Measurements from ENCODE around the gene WDR59.
"Not testable (repeated sequence)": the region's sequence is repeated elsewhere in the genome, so short reads cannot be mapped to it uniquely, and the experiment has no call there.

The WDR59 gene, protein sequence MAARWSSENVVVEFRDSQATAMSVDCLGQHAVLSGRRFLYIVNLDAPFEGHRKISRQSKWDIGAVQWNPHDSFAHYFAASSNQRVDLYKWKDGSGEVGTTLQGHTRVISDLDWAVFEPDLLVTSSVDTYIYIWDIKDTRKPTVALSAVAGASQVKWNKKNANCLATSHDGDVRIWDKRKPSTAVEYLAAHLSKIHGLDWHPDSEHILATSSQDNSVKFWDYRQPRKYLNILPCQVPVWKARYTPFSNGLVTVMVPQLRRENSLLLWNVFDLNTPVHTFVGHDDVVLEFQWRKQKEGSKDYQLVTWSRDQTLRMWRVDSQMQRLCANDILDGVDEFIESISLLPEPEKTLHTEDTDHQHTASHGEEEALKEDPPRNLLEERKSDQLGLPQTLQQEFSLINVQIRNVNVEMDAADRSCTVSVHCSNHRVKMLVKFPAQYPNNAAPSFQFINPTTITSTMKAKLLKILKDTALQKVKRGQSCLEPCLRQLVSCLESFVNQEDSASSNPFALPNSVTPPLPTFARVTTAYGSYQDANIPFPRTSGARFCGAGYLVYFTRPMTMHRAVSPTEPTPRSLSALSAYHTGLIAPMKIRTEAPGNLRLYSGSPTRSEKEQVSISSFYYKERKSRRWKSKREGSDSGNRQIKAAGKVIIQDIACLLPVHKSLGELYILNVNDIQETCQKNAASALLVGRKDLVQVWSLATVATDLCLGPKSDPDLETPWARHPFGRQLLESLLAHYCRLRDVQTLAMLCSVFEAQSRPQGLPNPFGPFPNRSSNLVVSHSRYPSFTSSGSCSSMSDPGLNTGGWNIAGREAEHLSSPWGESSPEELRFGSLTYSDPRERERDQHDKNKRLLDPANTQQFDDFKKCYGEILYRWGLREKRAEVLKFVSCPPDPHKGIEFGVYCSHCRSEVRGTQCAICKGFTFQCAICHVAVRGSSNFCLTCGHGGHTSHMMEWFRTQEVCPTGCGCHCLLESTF

DNA sequence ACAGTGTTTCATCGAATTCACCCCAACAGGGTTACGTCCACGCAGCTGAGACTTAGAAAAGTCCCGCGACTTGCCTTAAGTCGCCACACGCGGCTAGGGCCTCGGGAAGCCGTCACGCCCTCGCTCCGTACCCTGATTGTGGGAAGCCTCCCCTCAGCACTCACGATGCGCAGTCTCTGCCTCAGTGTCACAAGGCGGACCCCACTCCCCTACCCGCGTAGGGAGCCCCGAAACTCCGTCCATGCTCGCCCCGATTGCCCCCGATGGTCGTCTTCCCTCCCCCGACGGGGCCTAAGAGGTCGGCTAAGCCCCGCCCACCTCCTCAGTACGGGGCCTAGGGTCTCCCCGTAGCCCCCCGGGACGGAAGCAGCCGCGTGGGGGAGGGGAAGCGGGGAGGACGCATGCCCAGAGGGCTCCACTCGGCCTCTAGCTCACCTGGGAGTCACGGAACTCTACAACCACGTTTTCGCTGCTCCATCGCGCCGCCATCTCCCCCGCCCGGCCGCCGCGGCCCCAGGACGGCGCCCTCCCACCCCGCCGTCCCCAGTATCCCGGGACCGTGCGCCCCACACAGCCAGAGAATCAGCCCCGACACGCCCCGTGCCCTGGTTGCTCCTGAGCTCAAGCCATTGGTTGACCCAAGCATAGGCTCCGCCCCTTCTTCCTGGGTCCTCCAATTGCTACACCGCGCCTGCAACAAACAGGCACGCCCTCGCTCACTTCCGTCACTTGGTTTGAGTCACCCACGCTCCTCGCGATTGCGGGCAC lies at the start of gene WDR59:
WDR59 (minus strand) TSS at position 595 of the 768 bp plus-strand sequence; CDS start at position 489, 106 bp downstream.
- peak; percentile 99 for DNase-seq

GRCh38 chr16:75032655-75033054 lies 47.7 kb upstream of the WDR59 start:
- DNase-seq = no peak

DNA sequence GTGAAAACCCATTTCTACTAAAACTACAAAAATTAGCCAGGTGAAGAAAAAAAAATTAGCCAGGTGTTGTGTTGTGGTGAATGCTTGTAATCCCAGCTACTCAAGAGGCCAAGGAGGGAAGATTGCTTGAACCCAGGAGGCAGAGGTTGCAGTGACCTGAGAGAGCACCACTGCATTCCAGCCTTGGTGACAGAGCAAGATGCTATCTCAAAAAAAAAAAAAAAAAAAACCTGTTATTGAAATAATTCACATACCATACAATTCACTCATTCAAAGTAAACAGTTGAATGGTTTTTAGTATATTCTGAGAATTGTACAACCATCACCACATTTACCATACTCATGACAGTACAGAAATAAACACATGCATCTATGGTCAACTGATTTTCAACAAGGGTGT lies 44.9 kb upstream of the WDR59 start:
- DNase-seq = no peak

- DNase-seq = no peak
Measured at GRCh38 chr16:75028544-75029135, 43.7 kb upstream of the WDR59 start.

DNA sequence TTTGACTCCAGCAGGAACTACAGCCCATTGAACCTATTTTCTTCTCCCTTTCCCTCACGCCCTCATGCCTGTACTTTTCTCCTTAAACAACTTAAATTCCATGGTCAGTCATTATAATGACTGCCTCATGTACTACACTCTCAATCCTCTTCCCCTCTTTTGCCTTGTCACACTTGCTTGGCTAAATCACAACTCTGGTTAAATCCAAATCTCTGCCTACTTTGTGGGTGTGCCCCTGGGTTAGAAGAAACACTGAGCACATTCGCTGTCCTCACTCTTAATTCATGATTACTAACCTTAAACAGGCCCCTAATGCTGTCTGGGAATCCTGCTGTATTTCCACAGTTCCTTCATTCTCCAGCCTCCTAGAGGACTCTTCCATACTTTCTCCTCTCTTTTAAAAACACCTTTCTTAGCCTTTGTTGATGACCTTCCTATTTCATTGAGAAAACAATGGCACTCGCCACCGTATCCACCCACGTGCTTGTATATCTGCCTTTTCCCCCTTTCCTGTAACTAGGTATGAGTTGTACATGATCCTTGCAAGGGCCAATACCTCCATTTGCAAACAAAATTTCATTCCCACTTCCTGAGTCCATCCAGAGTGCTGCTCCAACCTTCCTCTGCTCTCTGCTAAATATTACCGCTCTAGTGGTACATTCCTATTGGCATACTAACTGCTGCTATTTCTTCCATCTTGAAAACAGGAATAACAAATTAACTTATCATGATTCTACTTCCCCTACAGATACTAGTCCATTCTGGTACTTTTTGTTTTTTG lies 42.8 kb upstream of the WDR59 start:
- no peak for DNase-seq

DNA sequence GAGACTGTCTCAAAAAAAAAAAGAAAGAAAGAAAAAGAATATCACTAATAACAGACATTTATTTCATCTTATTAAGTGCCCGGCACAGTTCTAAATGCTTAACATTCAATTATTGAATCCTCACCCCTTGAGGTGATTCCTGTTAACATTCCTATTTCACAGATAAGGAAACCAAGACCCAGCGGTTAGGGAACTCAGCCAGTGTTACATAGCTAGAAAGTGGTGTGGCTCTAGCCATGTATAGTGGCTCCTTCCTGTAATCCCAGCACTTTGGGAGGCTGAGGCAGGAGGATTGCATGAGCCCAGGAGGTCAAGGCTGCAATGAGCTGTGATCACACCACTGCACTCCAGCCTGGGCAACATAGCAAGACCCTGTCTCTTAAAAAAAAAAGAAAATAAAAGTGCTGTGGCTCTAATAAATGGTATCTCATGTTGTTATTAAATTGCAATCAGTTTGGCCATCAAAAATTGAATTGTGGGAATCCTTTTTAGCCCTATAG lies 42.0 kb upstream of the WDR59 start:
- no peak for DNase-seq

DNA sequence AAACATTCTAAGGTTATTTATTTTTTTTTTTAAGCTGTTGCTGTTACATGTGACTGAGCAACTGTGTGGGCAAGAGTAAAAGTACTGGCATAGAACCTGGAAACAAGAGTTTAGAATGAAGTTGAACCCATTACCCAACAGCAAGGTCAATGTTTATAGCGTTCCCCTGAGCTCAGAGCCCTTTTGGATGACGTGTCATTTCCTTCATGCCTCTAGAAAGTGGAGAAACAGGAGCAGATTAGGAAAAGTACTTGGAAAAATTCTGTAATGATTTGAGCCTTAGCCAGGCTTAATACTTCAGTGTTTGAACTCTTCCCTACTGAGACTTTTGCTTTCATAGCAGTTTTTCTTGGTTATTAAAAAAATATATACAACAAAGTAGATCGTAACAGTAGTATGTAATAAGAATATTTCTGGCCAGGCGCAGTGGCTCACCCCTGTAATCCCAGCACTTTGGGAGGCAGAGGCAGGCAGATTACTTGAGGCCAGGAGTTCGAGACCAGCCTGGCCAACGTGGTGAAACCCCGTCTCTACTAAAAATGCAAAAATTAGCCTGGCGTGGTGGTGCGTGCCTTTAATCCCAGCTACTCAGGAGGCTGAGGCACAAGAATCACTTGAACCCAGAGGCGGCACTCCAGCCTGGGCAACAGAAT lies 41.4 kb upstream of the WDR59 start:
- not testable (repeated sequence) for DNase-seq

DNA sequence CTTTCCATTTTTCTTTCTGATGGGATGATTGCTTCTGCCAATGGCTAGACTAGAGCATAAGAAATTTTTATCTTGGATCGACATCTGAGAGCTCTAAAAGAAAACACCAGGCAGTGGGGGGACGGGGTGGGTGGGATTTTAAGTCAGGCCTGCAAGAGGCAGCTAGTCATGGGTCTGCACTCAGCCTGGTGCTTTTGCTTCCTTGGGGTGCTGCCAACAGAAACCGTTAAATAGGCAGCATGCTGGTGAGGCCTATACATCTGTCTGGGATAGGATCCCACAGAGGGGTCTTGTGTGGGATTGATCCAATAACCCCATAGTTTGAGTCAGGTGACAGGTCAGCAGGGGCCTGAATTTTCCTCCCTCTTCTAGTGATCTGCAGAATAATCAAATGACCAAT lies 40.8 kb upstream of the WDR59 start:
- no peak for DNase-seq

DNA sequence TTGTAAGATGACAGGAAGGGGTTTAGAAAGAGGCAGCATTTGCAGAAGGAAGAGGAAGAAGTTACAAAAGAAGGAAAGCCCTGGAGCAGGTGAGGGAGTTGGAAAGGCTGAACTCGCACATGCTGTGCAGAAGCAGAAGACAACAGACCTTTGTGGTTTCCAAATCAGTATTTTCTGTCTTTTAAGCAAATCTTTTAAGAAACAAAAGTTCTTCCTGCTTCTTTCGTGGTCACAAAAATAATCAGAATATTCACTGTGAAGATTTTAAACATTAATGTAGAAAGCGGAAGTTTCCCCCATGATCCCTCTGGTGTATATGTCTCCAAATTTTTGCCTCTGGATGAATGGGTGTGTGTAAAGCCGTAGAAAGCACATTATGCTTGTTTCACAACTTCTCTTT lies 39.7 kb upstream of the WDR59 start:
- no peak for DNase-seq

GRCh38 chr16:75024182-75024581 lies 39.3 kb upstream of the WDR59 start:
- DNase-seq = no peak

- DNase-seq = no peak
Measured at GRCh38 chr16:75023009-75023408, 38.1 kb upstream of the WDR59 start.

- no peak for DNase-seq
Measured at GRCh38 chr16:75022567-75022966, 37.6 kb upstream of the WDR59 start.

GRCh38 chr16:75021410-75021809 lies 36.5 kb upstream of the WDR59 start:
- no peak for DNase-seq

DNA sequence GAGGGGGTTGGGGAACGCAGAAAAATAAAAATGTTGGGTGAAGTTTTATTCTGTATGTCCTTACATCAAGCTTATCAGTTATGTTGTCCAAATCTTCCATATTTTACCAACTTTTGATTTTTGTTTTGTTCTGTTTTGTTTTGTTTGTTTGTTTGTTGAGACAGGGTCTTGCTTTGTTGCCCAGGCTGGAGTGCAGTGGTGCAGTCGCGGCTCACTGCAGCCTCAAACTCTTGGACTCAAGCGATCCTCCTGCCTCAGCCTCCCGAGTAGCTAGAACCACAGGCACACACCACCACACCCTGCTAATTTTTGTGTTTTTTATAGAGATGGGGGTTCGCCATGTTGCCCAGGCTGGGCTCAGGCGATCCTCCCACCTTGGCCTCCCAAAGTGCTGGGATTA lies 34.7 kb upstream of the WDR59 start:
- DNase-seq = no peak

DNA sequence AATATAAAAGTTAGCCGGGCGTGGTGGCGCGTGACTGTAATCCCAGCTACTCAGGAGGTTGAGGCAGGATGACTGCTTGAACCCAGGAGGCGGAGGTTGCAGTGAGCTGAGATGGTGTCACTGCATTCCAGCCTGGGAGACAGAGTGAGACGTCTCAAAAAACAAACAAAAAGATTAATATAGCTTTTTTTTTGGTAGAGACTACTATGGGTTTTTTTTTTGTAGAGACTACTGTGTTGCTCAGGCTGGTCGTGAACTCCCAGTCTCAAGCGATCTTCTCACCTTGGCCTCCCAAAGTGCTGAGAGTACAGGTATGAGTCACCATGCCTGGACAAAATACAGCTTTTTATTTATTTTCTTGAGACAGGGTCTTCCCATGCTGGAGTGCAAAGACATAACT lies 34.1 kb upstream of the WDR59 start:
- no peak for DNase-seq

GRCh38 chr16:75017670-75018525 lies 33.0 kb upstream of the WDR59 start:
- DNase-seq = no peak

- DNase-seq = not testable (repeated sequence)
Measured at GRCh38 chr16:75016451-75017081, 31.6 kb upstream of the WDR59 start.

DNA sequence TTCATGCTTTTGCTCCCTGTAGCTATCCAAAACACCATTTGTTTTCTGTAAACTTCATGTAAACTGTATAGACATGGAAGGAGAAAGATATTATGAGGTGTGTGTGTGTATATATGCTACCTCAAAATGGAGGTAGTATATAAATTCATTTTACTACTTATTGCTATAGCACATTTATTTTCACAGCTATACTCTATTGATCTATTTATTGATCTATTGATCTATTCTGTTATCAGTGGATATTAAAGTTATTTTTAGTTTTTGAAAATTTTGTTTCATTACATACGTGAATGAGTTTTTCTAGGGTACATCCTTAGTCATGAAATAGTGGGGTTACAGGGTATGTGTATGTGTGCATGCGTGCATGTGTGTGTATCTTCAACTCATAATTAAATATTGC lies 29.4 kb upstream of the WDR59 start:
- no peak for DNase-seq

GRCh38 chr16:75013123-75013522 lies 28.2 kb upstream of the WDR59 start:
- not testable (repeated sequence) for DNase-seq
